RKO (cell line): ENCODE data around the gene AKIRIN2.
"Not testable (repeated sequence)": the region's sequence is repeated elsewhere in the genome, so short reads cannot be mapped to it uniquely, and the experiment has no call there.

Source experiments
- DNase-seq: peaks from one replicate; pipeline ENCODE4 v3.0.0-alpha.2; 2016; ENCODE audit warnings: low spot score

Gene AKIRIN2

DNA sequence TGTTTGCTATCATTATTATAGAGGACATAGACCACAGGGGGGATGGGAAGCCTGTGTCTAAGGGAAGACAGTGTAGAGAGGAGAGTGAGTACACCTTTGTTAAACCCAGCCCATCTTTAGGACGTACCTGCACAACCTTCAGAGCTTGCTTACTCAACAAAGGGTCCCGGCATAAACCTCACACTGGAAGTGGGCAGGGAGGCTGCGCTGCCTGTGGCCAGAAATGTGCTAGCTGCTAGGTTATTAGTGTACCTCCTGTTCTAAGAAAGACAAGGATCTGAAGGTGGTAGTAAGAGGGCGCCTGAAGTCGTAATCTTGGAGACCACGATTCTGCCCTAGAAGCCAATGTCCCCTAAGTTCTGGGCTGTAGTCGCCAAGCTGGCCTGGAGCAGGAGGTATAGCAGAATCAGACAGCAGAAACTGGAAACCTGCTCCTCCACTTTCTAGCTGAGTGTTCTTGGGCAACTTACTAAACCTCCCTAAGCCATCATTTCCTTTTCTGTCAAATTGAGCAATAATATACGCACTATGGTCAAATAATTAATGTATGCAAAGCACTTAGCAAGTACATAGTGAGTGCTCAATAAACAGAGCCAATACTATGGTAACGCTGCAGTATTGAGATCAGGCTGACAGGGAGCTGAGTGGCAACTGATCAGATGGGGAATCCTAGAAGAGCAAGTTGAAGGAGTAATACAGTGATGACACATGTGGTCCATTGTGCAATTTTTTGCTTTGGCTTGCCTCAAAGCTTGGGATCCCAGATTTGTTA lies 16.8 kb upstream of the AKIRIN2 start:
- no peak for DNase-seq

DNA sequence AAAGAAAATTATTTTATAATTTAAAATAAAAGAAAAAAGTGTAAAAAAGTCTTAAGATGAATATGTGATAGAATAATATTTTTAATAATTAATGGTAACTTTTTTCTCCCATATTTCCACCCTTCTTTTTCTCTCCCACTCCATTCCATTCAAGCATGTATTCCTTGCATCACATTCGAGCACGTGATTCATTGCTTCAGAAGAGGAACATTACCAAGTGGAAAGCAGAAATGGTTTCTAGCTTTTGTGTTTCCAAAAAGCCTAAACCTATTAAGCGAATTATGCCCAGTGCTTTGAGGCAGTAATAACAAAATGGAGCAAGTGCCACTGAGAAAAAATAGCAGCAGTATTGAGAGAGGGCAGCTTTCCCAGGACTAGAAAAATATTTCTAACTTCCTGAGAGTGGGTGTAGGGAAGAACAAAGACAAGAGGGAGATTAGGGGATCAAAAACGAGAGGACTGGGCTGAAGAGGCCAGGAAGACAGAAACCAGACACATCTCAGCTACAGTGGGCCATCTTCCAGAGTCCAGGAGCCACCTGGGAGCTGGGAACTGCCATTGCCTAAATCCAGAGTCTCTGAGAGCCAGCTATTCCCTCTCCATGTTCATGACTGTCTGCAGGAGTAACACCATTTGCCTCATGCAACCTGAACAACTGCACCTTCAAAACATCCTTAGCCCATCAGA lies 15.0 kb upstream of the AKIRIN2 start:
- no peak for DNase-seq

DNA sequence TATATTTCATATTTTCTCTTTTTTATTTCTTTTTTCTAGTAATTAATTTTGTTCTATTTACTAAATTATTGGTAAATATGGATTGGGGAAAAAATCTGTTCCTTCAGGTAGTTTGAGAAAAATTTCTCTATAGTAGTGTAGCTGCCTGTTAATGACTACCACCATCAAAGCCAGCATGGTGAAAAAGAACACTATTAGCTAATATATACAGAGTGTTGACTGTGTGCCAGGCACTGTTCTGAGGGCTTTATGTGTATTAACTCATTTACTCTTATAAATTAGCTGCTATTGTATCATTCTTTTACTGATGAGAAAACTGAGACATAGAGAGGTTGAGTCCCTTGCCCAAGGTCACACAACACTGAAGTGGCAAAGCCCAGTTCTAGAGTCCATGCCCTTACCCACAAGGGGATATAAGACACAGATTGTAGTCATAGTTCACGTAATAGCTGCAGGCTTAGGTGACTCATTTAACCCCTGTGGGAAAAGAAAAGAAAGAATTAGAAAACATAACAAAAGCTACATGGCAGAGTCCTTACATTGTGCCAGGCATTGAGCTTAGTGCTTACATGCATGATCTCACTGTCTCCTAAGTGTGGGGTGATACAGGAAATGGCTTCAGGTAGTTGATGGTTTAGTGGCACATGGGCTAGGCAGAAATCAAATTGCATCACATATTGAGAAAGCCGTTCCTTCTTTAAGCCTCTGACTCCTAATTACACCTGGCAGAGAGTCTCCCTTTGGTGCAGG lies 12.2 kb upstream of the AKIRIN2 start:
- DNase-seq = peak; percentile 65

DNA sequence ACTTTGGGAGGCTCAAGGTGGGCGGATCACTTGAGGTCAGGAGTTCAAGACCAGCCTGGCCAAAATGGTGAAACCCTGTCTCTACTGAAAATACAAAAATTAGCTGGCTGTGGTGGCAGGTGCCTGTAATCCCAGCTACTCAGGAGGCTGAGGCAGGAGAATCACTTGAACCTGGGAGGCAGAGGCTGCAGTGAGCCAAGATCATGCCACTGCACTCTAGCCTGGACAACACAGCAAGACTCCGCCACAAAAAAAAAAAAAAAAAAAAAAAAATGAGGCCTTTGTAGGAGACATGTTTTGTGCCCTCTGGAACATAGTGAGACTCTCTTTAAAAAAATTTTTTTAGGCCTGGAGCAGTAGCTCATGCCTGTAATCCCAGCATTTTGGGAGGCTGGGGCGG lies 10.7 kb upstream of the AKIRIN2 start:
- not testable (repeated sequence) for DNase-seq

DNA sequence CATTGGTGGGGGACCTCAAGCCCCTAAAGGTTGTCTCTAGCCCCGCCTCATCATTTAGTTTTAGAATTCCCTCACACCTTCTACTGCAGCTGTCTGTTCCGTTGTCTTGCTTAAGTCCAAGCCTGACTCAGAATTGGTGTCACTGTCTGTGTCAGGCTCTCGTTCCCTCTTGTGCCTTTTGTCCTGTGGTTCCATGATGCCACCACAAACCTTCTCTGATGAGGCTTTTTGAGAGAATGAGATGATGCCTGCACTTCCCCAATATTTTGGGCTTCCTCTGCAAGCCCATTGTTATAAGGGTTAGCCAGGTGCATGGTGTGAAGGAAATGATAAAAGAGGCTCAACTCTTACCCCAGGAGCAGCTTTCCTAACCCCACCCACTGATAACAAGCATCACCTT lies 8.1 kb upstream of the AKIRIN2 start:
- no peak for DNase-seq

DNA sequence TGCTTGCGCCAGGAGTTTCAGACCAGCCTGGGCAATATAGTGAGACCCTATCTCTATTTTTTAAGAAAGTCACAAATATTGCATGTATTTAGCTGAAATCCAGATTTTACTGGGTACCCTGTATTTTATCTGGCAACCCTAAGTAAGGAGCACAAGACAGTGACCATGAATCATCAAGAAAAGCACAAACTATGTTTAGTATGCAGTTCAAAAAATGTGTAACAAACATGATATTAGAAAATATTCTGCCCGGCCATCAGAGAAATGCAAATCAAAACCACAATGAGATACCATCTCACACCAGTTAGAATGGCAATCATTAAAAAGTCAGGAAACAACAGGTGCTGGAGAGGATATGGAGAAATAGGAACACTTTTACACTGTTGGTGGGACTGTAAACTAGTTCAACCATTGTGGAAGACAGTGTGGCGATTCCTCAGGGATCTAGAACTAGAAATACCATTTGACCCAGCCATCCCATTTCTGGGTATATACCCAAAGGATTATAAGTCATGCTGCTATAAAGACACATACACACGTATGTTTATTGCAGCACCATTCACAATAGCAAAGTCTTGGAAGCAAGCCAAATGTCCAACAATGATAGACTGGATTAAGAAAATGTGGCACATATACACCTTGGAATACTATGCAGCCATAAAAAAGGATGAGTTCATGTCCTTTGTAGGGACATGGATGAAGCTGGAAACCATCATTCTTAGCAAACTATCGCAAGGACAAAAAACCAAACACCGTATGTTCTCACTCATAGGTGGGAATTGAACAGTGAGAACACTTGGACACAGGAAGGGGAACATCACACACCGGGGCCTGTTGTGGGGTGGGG lies 6.8 kb upstream of the AKIRIN2 start:
- not testable (repeated sequence) for DNase-seq

DNA sequence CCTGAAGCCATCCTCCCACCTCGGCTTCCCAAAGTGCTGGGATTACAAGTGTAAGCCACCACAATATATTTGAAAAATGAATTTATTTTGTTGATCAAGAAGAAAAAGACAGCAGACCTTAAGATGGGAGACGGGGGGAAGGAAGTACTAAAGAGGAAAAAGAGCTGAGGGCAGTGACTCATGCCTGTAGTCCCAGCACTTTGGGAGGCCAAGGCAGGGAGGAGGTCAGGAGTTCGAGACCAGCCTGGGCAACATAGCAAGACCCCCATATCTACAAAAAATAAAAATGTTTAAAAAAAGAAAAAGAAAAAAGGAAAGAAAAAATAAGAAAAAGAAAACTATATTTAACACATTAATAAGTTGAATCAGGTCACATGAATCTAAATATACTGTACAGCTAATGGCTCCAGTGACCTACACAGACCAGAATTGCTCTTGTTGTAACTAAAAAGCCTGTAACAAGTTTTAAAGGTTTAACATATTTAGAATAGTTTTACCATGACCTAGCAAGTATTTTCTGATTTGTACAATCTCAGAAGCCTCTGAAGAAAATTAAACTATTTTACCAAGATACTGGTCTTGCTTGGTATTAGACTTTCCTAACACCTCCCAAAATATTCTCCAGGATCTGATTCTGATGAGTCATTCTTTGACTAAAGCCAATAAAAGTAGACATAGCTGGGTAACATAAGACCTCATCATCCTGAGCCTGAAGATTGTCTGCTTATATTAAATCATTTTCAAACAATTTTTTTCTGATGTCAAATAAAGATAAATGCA lies 4.3 kb upstream of the AKIRIN2 start:
- DNase-seq = peak; percentile 38

DNA sequence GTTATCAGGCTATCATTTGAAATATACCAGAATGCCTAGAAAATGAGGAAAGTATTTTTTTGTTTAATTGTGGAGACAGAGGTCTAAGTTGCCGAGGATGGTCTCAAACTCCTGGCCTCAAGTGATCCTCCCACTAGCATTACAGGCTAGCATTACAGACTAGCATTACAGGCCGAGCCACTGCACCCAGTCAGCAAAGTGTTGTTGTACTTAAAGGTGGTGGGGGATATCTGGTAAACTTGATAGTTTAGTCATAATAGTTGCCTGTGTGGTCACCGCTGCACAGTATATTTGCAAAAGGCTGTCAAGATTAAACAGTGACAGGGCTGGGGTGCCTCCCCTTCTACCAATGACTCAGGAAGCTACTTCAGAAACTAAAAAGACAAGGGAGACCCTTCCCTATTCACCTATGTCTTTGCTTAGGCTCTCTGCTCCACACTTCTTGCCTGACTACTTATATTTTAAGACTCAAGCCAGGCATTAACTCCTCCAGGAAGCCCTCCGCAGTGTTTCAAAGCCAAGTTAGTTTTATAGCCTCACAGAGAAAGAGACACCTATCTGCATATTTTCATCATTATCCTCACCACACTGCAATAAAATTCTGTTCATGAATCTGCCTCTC lies 3.1 kb upstream of the AKIRIN2 start:
- peak; percentile 34 for DNase-seq

DNA sequence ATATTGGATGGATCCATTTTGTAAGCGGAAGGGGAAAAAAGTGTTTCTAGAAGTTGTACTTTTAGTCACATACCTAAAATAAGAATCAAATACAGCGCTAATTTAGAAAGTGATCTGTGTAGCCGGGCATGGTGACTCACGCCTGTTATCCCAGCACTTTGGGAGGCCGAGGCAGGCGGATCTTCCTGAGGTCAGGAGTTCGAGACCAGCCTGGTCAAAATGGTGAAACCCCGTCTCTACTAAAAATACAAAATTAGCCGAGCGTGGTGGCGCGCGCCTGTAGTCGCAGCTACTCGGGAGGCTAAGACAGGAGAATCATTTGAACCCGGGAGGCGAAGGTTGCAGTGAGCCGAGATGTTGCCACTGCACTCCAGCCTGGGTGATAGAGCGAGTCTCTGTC lies 1.0 kb upstream of the AKIRIN2 start:
- peak; percentile 61 for DNase-seq

DNA sequence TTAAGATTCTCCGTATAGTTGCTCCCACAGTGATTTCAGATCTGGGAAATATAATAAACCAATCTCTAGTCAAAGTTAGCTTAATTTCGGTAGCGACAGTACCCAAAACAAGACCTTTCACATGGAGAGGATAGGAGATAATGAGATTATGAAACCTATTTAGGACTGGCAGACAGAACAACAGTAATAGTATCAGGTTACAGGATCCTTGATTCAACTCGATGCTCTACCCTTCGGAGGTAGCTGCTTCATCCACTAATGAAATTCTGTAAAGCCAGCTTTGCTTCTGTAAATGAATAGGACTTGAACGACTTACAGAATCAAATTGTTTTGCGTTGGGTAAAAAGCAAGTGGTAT lies 534 bp upstream of the AKIRIN2 start:
- peak; percentile 89 for DNase-seq

DNA sequence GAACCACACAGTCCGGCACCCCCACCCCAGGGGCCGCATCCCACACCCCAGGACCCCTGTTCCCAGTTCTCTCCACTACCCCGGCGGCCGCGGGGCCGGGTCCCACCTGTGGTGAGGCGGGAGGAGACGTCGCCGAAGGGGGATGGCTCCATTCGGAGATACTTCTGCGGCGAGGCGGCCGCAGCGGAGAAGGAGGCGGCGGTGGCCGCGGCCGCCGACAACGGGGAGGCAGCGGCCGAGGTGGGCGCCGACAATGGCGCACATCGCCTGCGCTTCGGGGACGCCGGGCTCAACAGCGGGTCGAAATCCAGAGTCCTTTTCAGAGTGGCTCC lies 723 bp downstream of the AKIRIN2 start:
- DNase-seq = no peak

DNA sequence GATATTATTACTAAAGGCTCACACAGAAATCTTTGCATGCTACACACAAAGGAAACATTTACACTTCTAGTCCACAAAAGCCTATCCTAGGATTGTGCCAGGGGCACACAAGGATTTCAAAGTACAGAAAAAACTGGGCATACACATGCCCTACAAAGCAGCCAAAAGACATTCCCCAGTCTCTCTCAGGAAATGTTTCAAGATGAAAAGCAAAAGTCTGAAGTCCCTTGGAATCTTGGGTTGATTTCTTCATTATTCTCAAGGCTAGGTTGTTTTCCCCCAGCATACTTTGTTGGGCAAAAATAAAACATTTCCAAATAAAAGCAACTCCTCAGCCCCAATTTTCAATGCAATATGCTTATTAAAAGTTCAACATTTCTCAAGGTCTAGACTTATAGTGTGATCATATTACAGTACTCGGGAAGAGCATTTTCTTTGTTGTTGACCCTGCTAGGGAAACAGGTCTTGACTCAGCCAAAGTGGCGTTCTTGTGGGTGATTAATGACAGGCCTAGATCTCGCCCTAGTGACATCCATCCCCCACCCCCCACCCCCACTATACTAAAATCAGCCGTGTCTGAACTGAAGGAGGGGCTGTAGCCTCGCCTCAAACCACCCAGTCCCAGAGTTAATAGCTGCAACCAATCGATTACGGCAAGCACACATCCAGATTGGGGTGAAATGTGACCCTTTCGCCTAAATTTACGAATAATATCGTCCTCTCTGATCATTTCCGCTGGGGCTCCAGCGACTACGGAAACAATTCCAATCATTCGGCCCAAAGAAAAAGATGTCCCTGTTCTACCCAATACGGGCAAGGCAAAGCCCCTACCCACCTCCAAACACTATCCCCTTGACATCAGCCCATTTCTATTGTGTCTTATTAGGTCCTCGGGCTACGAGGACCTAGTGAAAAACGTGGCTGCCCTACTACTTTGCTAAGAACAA lies 1.4 kb downstream of the AKIRIN2 start:
- peak; percentile 97 for DNase-seq

DNA sequence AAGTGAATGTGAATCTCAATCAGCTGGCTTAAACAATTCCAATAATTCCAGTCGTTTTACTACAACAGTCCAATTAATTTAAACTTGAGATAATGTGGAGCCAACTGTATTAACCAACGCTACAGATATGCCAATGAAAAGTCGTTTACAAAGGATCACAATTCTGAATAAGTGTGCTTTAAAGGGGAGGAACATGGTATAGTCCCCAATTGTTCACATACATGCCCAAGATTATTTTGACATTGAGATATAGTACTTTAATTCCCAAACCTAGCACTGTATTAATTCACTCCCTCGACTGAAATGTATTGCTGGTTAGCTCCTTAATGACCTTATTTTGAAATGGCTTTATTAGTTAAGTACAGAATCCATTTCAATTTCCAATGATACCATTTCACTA lies 2.5 kb downstream of the AKIRIN2 start:
- DNase-seq = no peak

DNA sequence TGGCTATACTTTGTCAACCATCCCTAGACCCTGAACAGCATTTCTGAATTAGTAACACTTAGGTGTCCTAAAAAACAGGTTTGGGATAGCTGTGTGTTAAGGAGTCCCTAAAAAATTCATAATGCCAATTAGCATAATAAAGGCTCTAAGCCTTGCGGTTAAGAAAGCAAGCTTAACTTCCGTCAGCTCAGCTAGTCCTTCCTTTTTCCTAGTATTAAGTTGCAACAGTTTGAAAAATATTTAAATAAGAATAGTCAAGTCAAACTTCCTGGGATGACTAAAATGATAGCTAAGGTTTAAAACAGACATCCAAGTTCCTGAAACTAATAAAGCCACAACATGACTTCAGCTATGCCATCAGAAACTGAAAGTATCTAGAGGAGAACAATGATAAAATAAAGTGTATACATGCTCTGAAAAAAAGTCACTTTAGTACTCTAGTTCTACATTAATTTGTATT lies 3.5 kb downstream of the AKIRIN2 start:
- no peak for DNase-seq

DNA sequence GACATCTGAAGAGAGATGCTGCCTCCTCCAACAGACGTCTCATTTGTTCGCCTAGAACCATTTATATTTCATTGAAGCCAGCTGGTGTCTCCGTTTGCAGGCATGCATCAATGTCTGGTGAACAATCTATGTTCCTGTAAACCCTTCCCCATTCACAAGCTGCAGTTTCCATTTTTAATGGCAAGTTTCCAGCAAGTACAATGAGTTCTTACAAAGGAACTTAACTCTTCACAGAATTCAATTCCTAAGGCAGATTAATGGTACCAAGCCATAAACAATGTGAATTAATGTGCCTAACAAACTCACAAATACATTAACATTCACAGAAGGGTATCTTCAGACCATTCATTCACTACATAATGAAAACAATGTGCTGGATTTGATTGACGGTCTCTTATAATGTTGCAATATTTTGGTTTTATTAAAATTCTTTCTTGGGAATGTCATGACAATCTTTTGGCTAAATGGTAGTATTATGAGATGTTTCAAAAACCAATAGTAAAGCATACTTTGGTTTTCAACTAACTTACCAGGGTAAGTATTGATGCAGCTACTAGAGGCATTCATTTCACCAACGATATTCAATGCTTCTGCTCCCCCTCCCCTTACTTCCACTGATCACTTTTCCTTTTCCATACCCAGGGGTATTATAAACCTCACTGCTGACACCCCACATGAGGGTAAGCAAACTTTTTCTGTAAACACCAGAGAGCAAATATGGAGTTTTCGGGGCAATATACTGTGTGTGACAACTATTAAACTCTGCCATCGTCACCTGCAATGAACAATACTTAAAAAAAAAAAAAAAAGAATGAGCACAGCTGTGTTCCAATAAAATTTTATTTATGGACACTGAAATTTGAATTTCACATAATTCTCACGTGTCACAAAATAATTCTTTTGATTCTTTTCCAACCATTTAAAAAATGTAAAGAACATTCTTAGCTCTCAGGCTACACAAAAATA lies 4.2 kb downstream of the AKIRIN2 start:
- DNase-seq = peak; percentile 11

DNA sequence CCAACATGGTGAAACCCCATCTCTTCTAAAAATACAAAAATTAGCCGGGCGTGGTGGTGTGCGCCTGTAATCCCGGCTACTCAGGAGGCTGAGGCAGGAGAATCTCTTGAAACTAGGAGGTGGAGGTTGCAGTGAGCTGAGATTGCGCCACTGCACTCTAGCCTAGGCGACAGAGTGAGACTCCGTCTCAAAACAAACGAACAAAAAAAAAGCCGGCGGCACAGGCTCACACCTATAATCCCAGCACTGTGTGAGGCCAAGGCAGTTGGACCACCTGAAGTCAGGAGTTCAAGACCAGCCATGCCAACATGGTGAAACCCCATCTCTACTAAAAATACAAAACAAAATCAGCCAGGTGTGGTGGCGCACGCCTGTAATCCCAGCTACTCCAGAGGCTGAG lies 5.2 kb downstream of the AKIRIN2 start:
- DNase-seq = not testable (repeated sequence)

DNA sequence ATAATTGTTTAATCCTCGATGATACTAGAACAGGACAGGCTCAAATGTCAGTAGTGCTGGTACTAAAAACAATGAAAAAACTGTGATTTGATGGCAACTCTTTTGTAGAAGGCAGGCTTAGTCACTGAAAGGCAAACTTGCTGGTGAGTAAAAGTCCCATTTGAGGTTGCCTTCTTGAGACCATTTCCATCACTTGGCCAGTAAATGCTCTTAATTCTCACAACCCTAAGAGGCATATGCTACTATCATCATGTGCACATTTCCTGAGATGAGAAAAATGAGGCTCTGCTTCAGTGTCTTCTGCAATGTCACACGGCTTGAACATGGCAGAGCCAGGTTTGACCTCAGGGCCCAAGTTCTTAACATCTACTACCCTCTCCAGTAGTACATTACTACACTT lies 9.9 kb downstream of the AKIRIN2 start:
- DNase-seq = no peak

DNA sequence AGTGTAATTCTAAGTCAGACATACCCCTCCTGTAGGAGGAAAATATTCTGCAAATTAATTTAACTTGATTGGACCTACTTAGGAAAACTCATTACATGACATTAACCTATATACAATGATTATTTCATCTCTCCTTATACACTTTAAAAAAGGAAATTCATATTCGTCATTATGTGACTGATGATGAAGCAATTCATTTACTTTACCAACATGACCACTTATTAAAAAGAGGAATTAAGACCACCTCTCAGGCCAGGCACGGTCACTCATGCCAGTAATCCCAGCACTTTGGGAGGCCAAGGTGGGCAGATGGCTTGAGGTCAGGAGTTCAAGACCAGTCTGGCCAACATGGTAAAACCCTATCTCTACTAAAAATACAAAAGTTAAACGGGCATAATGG lies 11.6 kb downstream of the AKIRIN2 start:
- no peak for DNase-seq

DNA sequence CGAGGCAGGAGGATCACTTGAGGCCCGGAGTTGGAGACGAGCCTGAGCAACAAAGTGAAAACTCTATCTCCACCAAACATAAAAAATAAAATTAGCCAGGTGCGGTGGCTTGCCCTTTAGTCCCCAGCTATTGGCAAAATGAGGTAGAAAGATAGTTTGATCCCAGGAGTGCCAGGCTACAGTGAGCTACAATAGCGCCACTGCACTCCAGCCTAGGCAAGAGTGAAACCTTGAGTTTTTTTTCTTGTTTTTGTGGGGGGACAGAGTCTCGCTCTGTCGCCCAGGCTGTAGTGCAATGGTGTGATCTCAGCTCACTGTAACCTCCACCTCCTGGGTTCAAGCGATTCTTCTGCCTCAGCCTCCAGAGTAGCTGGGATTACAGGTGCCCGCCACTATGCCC lies 14.1 kb downstream of the AKIRIN2 start:
- DNase-seq = not testable (repeated sequence)
